ENCODE measurements around the gene STK32C. TPM values are rescaled to one million over a fixed set of nuclear protein-coding genes. Genes with fewer than 3 reads are reported as not detected.

Gene STK32C
- polyA plus RNA-seq, 1 donor from 2014 or later, result 23.2 TPM

DNA sequence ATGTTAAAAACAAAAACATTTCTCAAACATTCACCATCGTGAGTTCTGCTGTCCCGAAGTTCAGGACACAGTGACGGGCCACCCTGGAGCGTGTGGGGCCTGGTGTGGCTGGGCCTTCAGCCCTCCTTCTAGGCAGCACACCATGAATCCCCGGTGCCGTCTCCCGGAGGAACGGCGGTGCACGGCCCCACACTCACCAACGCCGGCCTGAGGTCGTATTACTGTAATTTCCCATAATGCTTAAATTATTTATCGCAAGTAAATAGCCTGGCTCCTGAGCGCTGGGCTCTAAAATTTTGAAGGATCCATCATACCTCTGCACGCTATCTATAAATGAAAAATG is 1.4 kb downstream of the STK32C start:
- Histone ChIP-seq H4K20me1 (ENCODE audit: insufficient read depth) (no peaks in the 10 kb centered on the region), H3K4me2 (ENCODE audit: low read length) (no peak overlapping the region), H3K4me3 (ENCODE audit: low read length) (peak overlapping the region; percentile 74), H3K36me3 (ENCODE audit: insufficient read depth, low read length) (no peaks in the 10 kb centered on the region), H3F3A (ENCODE audit: insufficient read depth, low read length, poor library complexity, severe bottlenecking) (no peaks in the 10 kb centered on the region), H3K9me3 (ENCODE audit: low read length) (no peaks in the 10 kb centered on the region), H3K27me3 (ENCODE audit: insufficient read depth, low read depth, low read length) (peaks cover 8% of the 10 kb centered on the region), H2AFZ (ENCODE audit: low read depth, low read length) (no peak overlapping the region), H3K27ac (ENCODE audit: low read length) (no peak overlapping the region), H3K79me2 (replicated peaks; ENCODE audit: insufficient read depth, low read length) (no peaks in the 10 kb centered on the region), H3K9ac (ENCODE audit: low read length) (no peak overlapping the region), H3K9me2 (ENCODE audit: insufficient read depth, low read length) (no peaks in the 10 kb centered on the region)
- TF ChIP-seq EZH2 (IDR thresholded peaks at IDR 0.05; ENCODE audit: borderline replicate concordance, insufficient read depth, low read length, poor library complexity, severe bottlenecking), result no peak

- no peak overlapping the region for H3K4me2 ChIP-seq (ENCODE audit: low read length)
- no peaks in the 10 kb centered on the region for H3K36me3 ChIP-seq (ENCODE audit: insufficient read depth, low read length)
- no peak overlapping the region for H2AFZ ChIP-seq (ENCODE audit: low read depth, low read length)
- H3K9me2 ChIP-seq (ENCODE audit: insufficient read depth, low read length), result no peaks in the 10 kb centered on the region
- H3K4me3 ChIP-seq (ENCODE audit: low read length), result peak overlapping the region; percentile 74
- H3F3A ChIP-seq (ENCODE audit: insufficient read depth, low read length, poor library complexity, severe bottlenecking), result no peaks in the 10 kb centered on the region
- H3K27me3 ChIP-seq (ENCODE audit: insufficient read depth, low read depth, low read length), result peaks cover 8% of the 10 kb centered on the region
- H3K9ac ChIP-seq (ENCODE audit: low read length), result no peak overlapping the region
- TF ChIP-seq SMC3 (conservative IDR thresholded peaks at IDR 0.05; ENCODE audit: poor library complexity) (no peak), EZH2 (IDR thresholded peaks at IDR 0.05; ENCODE audit: borderline replicate concordance, insufficient read depth, low read length, poor library complexity, severe bottlenecking) (no peak), TAF1 (IDR thresholded peaks at IDR 0.05; ENCODE audit: low read depth) (no peak), MXI1 (conservative IDR thresholded peaks at IDR 0.05; ENCODE audit: poor library complexity, severe bottlenecking) (no peak), POLR2AphosphoS5 (IDR thresholded peaks at IDR 0.05) (no peak), RAD21 (conservative IDR thresholded peaks at IDR 0.05) (no peak), EP300 (conservative IDR thresholded peaks at IDR 0.05; ENCODE audit: poor library complexity, severe bottlenecking) (no peak), REST (IDR thresholded peaks at IDR 0.05; ENCODE audit: borderline replicate concordance) (no peak)
- TF ChIP-seq, protein P1, sequence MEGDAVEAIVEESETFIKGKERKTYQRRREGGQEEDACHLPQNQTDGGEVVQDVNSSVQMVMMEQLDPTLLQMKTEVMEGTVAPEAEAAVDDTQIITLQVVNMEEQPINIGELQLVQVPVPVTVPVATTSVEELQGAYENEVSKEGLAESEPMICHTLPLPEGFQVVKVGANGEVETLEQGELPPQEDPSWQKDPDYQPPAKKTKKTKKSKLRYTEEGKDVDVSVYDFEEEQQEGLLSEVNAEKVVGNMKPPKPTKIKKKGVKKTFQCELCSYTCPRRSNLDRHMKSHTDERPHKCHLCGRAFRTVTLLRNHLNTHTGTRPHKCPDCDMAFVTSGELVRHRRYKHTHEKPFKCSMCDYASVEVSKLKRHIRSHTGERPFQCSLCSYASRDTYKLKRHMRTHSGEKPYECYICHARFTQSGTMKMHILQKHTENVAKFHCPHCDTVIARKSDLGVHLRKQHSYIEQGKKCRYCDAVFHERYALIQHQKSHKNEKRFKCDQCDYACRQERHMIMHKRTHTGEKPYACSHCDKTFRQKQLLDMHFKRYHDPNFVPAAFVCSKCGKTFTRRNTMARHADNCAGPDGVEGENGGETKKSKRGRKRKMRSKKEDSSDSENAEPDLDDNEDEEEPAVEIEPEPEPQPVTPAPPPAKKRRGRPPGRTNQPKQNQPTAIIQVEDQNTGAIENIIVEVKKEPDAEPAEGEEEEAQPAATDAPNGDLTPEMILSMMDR (IDR thresholded peaks at IDR 0.05; ENCODE audit: poor library complexity, severe bottlenecking), result no peak
- no peaks in the 10 kb centered on the region for H3K9me3 ChIP-seq (ENCODE audit: low read length)
- H3K79me2 ChIP-seq (replicated peaks; ENCODE audit: insufficient read depth, low read length), result no peaks in the 10 kb centered on the region
- H3K27ac ChIP-seq (ENCODE audit: low read length), result no peak overlapping the region
- no peaks in the 10 kb centered on the region for H4K20me1 ChIP-seq (ENCODE audit: insufficient read depth)
Observed at GRCh38 chr10:132305654-132306342, 2.0 kb downstream of the STK32C start.

Data from neural cell (in vitro differentiated cells).